ENCODE results near the gene GSC.
"Not testable (repeated sequence)": the region's sequence is repeated elsewhere in the genome, so short reads cannot be mapped to it uniquely, and the experiment has no call there.

The GSC gene

DNA sequence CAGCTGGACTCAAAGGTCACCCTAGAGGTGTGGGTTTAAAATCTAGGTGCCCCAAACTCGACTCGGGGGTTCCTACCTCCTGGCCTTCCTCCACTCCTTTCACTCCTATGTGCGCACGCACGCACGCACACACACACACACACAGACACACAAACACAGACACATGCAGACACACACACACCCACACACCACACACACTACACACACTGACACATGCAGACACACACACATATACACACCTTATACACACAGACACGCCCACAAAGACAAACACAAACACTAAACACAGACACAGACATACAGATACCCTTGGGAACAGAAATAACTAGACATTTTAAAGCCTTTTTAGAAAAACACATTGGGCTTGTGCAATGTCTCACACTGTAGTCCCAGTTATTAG, 31.8 kb downstream of the GSC start:
- no peaks in the 10 kb centered on the region for H3K4me1 ChIP-seq (ENCODE audit: insufficient read depth, poor library complexity, severe bottlenecking)
- TF ChIP-seq, protein P1, sequence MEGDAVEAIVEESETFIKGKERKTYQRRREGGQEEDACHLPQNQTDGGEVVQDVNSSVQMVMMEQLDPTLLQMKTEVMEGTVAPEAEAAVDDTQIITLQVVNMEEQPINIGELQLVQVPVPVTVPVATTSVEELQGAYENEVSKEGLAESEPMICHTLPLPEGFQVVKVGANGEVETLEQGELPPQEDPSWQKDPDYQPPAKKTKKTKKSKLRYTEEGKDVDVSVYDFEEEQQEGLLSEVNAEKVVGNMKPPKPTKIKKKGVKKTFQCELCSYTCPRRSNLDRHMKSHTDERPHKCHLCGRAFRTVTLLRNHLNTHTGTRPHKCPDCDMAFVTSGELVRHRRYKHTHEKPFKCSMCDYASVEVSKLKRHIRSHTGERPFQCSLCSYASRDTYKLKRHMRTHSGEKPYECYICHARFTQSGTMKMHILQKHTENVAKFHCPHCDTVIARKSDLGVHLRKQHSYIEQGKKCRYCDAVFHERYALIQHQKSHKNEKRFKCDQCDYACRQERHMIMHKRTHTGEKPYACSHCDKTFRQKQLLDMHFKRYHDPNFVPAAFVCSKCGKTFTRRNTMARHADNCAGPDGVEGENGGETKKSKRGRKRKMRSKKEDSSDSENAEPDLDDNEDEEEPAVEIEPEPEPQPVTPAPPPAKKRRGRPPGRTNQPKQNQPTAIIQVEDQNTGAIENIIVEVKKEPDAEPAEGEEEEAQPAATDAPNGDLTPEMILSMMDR (IDR thresholded peaks at IDR 0.05; ENCODE audit: poor library complexity, severe bottlenecking), result no peak
- DNase-seq (ENCODE audit: low spot score) (no peak), ATAC-seq (ENCODE audit: low read depth) (no peak)
- H3K4me3 ChIP-seq (ENCODE audit: severe bottlenecking), result no peak overlapping the region
- no peak overlapping the region for H3K27ac ChIP-seq (ENCODE audit: poor library complexity, severe bottlenecking)
- no peaks in the 10 kb centered on the region for H3K27me3 ChIP-seq (ENCODE audit: insufficient read depth, poor library complexity, severe bottlenecking)
- H3K9me3 ChIP-seq (ENCODE audit: severe bottlenecking), result no peaks in the 10 kb centered on the region
- no peaks in the 10 kb centered on the region for H3K36me3 ChIP-seq (ENCODE audit: low read depth)

DNA sequence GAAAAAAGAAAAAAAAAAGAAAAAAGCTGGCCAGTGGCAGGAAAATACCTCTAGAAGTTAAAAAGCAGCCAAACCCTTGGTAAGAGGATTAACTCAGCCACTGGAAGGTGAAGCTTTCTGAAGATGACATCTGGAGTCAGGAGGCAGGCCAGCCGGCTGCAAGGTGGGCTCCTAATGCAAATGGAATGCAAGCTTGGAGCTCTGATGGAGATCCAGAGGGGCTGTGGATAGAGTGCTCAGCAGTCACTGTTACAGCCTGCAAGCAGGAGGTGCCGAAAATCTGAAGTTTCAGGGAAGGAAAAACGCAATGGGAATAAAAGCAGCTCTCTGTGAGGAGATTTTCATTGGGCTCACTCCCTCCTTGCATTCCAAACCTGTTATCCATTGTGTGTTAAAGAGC, 41.0 kb downstream of the GSC start:
- no peaks in the 10 kb centered on the region for H3K4me1 ChIP-seq (ENCODE audit: insufficient read depth, poor library complexity, severe bottlenecking)
- H3K27me3 ChIP-seq (ENCODE audit: insufficient read depth, poor library complexity, severe bottlenecking), result peaks cover 6% of the 10 kb centered on the region
- no peak overlapping the region for H3K27ac ChIP-seq (ENCODE audit: poor library complexity, severe bottlenecking)
- no peaks in the 10 kb centered on the region for H3K9me3 ChIP-seq (ENCODE audit: severe bottlenecking)
- TF ChIP-seq, protein P1 (IDR thresholded peaks at IDR 0.05; ENCODE audit: poor library complexity, severe bottlenecking), result no peak
- no peak for DNase-seq (ENCODE audit: low spot score)
- H3K4me3 ChIP-seq (ENCODE audit: severe bottlenecking), result no peak overlapping the region
- no peaks in the 10 kb centered on the region for H3K36me3 ChIP-seq (ENCODE audit: low read depth)
- ATAC-seq (ENCODE audit: low read depth), result no peak

DNA sequence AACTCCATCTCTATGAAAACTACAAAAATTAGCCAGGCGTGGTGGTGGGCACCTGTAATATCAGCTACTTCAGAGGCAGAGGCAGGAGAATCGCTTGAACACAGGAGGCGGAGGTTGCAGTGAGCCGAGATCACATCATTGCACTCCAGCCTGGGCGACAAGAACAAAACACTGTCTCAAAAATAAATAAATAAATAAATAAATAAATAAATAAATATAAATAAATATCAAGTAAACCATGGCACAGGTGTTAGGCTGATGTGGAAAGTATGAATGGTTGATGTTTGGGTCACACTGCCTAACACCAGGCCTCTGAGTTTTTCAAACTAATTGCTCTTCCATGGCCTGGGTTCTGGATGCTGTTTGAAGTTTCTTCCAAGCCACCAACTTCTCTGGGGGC, 41.5 kb downstream of the GSC start:
- H3K36me3 ChIP-seq (ENCODE audit: low read depth); ATAC-seq (ENCODE audit: low read depth); H3K4me1 ChIP-seq (ENCODE audit: insufficient read depth, poor library complexity, severe bottlenecking); H3K27me3 ChIP-seq (ENCODE audit: insufficient read depth, poor library complexity, severe bottlenecking); H3K27ac ChIP-seq (ENCODE audit: poor library complexity, severe bottlenecking); H3K9me3 ChIP-seq (ENCODE audit: severe bottlenecking); H3K4me3 ChIP-seq (ENCODE audit: severe bottlenecking); DNase-seq (ENCODE audit: low spot score): not testable (repeated sequence)

DNA sequence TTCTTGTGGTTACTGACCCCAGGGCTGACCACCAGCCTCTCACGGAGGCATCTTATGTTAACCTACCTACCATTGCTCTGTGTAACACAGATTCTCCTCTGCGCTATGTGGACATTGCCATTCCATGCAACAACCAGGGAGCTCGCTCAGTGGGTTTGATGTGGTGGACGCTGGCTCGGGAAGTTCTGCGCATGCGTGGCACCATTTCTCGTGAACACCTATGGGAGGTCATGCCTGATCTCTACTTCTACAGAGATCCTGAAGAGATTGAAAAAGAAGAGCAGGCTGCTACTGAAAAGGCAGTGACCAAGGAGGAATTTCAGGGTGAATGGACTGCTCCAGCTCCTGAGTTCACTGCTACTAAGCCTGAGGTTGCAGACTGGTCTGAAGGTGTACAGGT, 43.3 kb downstream of the GSC start:
- DNase-seq (ENCODE audit: low spot score); H3K9me3 ChIP-seq (ENCODE audit: severe bottlenecking); H3K4me3 ChIP-seq (ENCODE audit: severe bottlenecking); H3K36me3 ChIP-seq (ENCODE audit: low read depth); ATAC-seq (ENCODE audit: low read depth); H3K27me3 ChIP-seq (ENCODE audit: insufficient read depth, poor library complexity, severe bottlenecking); H3K27ac ChIP-seq (ENCODE audit: poor library complexity, severe bottlenecking); H3K4me1 ChIP-seq (ENCODE audit: insufficient read depth, poor library complexity, severe bottlenecking): not testable (repeated sequence)

DNA sequence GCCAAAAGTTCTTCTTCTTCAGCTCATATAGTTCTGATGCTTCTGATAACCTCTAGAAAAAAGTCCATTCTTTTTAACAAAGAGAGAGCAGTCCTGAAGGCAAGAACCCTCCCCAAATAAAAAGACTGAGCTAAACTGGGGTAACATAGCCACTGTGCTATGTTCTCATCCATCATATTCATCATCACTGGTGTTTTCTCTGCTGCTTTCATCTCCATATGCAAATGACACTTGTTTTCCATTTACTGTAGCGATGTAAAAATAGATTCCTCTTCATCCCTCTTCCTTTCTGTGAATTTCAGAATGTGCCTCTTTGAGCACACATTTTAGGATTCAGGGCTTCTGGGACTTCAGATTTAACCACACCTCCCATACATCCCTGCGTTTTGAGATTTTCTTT, 44.9 kb downstream of the GSC start:
- Histone ChIP-seq H3K4me1 (ENCODE audit: insufficient read depth, poor library complexity, severe bottlenecking) (no peaks in the 10 kb centered on the region), H3K9me3 (ENCODE audit: severe bottlenecking) (no peaks in the 10 kb centered on the region), H3K36me3 (ENCODE audit: low read depth) (no peaks in the 10 kb centered on the region), H3K27me3 (ENCODE audit: insufficient read depth, poor library complexity, severe bottlenecking) (no peaks in the 10 kb centered on the region), H3K27ac (ENCODE audit: poor library complexity, severe bottlenecking) (no peak overlapping the region), H3K4me3 (ENCODE audit: severe bottlenecking) (no peak overlapping the region)
- ATAC-seq (ENCODE audit: low read depth) (no peak), DNase-seq (ENCODE audit: low spot score) (no peak)
- TF ChIP-seq, protein P1 (IDR thresholded peaks at IDR 0.05; ENCODE audit: poor library complexity, severe bottlenecking), result no peak

DNA sequence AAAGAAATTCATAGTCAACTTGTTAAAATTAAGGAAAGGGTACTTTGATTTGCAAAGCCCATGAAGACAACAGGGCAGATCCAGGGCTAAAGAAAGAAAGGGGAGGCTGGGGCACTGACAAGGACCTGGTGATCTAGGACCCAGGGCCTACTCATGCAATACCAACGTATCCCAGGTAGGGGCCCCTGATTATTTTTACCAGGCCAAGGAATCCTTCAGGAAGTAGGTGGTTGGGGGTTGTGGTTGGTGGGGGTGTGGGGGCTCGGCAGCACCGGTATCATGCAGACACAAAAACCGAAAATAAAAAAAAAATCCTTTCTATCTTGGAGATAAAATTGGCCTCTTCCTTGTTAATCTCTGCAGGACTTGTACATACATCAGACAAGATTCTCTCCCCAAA, 47.5 kb downstream of the GSC start:
- H3K27me3 ChIP-seq (ENCODE audit: insufficient read depth, poor library complexity, severe bottlenecking), result no peaks in the 10 kb centered on the region
- TF ChIP-seq, protein P1 (IDR thresholded peaks at IDR 0.05; ENCODE audit: poor library complexity, severe bottlenecking), result no peak

More for the DNA sequence above, 47.5 kb downstream of the GSC start:
- H3K27ac ChIP-seq (ENCODE audit: poor library complexity, severe bottlenecking), result no peak overlapping the region
- H3K36me3 ChIP-seq (ENCODE audit: low read depth), result no peaks in the 10 kb centered on the region
- ATAC-seq (ENCODE audit: low read depth) (no peak), DNase-seq (ENCODE audit: low spot score) (no peak)
- no peaks in the 10 kb centered on the region for H3K4me1 ChIP-seq (ENCODE audit: insufficient read depth, poor library complexity, severe bottlenecking)
- no peak overlapping the region for H3K4me3 ChIP-seq (ENCODE audit: severe bottlenecking)
- no peaks in the 10 kb centered on the region for H3K9me3 ChIP-seq (ENCODE audit: severe bottlenecking)
